GM23338 (cell line): ENCODE data around the gene PCSK2. TPM values are rescaled to one million over a fixed set of nuclear protein-coding genes. Genes with fewer than 3 reads are reported as not detected.

ENCODE experiments used
- ATAC-seq: fragments of 200-7000 bp; cut with Tn5 transposase; 3 replicates; pipeline ENCODE4 v1.9.1; 2020
- DNase-seq: peaks from one replicate; pipeline ENCODE4 v3.0.0-alpha.2; 2015; ENCODE audit warnings: low spot score
- H2AFZ ChIP-seq: fragments of 200-600 bp; sonication (generic); 2 replicates; pipeline ENCODE4 v1.8.0; 2016; ENCODE audit warnings: antibody characterized with exemption, mild to moderate bottlenecking, moderate library complexity
- H3F3A ChIP-seq: fragments of 200-600 bp; sonication (generic); replicated peaks from 2 replicates; pipeline ENCODE4 v1.8.0; 2017; ENCODE audit warnings: antibody characterized with exemption, mixed run types, low read depth
- H3K27ac ChIP-seq: fragments of 200-600 bp; sonication (generic); 2 replicates; pipeline ENCODE4 v1.6.1; 2016; ENCODE audit warnings: low read depth
- H3K27me3 ChIP-seq: fragments of 200-600 bp; sonication (generic); 2 replicates; pipeline ENCODE4 v1.8.0; 2016; ENCODE audit warnings: mild to moderate bottlenecking, mixed run types, moderate library complexity; ENCODE audit not compliant: insufficient read depth
- H3K36me3 ChIP-seq: fragments of 200-600 bp; sonication (generic); 2 replicates; pipeline ENCODE4 v1.8.0; 2016; ENCODE audit warnings: mild to moderate bottlenecking; ENCODE audit not compliant: insufficient read depth
- H3K4me1 ChIP-seq: fragments of 200-600 bp; sonication (generic); 2 replicates; pipeline ENCODE4 v1.8.0; 2016; ENCODE audit warnings: mild to moderate bottlenecking, moderate library complexity; ENCODE audit not compliant: insufficient read depth
- H3K4me2 ChIP-seq: fragments of 200-600 bp; sonication (generic); 2 replicates; pipeline ENCODE4 v1.7.1; 2017; ENCODE audit warnings: mixed run types
- H3K4me3 ChIP-seq: fragments of 200-600 bp; sonication (generic); 2 replicates; pipeline ENCODE4 v1.6.1; 2016; ENCODE audit warnings: mixed run types
- H3K79me2 ChIP-seq: fragments of 200-600 bp; sonication (generic); replicated peaks from 2 replicates; pipeline ENCODE4 v1.8.0; 2017; ENCODE audit warnings: mild to moderate bottlenecking; ENCODE audit not compliant: insufficient read depth
- H3K9me2 ChIP-seq: fragments of 200-600 bp; sonication (generic); 2 replicates; pipeline ENCODE4 v1.8.0; 2017; ENCODE audit not compliant: insufficient read depth
- H4K20me1 ChIP-seq: fragments of 200-600 bp; sonication (generic); replicated peaks from 2 replicates; pipeline ENCODE4 v1.8.0; 2017; ENCODE audit warnings: mild to moderate bottlenecking; ENCODE audit not compliant: insufficient read depth
- H3K27ac Mint-ChIP-seq: 2 replicates; pipeline ENCODE4 v1.8.0; 2020; ENCODE audit warnings: inconsistent platforms, mild to moderate bottlenecking, moderate library complexity, mixed read lengths
- H3K27me3 Mint-ChIP-seq: 3 replicates; pipeline ENCODE4 v1.8.0; 2022; ENCODE audit warnings: low read depth, mild to moderate bottlenecking, moderate library complexity, mixed read lengths, inconsistent platforms; ENCODE audit not compliant: insufficient read depth, poor library complexity
- H3K36me3 Mint-ChIP-seq: 3 replicates; pipeline ENCODE4 v1.8.0; 2021; ENCODE audit warnings: low read depth, mild to moderate bottlenecking, inconsistent platforms, moderate library complexity, mixed read lengths
- H3K4me1 Mint-ChIP-seq: 3 replicates; pipeline ENCODE4 v1.8.0; 2020; ENCODE audit warnings: mild to moderate bottlenecking, inconsistent platforms, mixed read lengths
- H3K4me3 Mint-ChIP-seq: 3 replicates; pipeline ENCODE4 v1.8.0; 2021; ENCODE audit warnings: moderate library complexity, mild to moderate bottlenecking, inconsistent platforms, mixed read lengths
- H3K9me3 Mint-ChIP-seq: 3 replicates; pipeline ENCODE4 v1.8.0; 2020; ENCODE audit warnings: moderate library complexity, mild to moderate bottlenecking, inconsistent platforms, mixed read lengths
- CREB1 ChIP-seq: fragments of 250-450 bp; sonication (Bioruptor Pico); IDR thresholded peaks from 2 replicates; pipeline ENCODE4 v1.5.0; 2020; ENCODE audit warnings: low read depth, mild to moderate bottlenecking, moderate library complexity
- JUNB ChIP-seq: IDR thresholded peaks from one replicate; pipeline ENCODE4 v1.6.1; 2016; ENCODE audit warnings: antibody characterized with exemption; ENCODE audit not compliant: unreplicated experiment
- NANOG ChIP-seq: IDR thresholded peaks from 2 replicates; pipeline ENCODE4 v1.6.1; 2016; ENCODE audit warnings: antibody characterized with exemption, borderline replicate concordance
- POLR2AphosphoS5 ChIP-seq: IDR thresholded peaks from 2 replicates; pipeline ENCODE4 v1.6.1; 2016; ENCODE audit warnings: antibody characterized with exemption, low read depth
- STAT1 ChIP-seq: IDR thresholded peaks from one replicate; pipeline ENCODE4 v1.6.1; 2016; ENCODE audit warnings: antibody characterized with exemption; ENCODE audit not compliant: unreplicated experiment
- ZNF114 ChIP-seq: fragments of 250-450 bp; sonication (Bioruptor Pico); IDR thresholded peaks from 2 replicates; pipeline ENCODE4 v1.5.0; 2020; ENCODE audit warnings: mild to moderate bottlenecking, moderate library complexity
- ZNF331 ChIP-seq: fragments of 250-450 bp; sonication (Bioruptor Pico); IDR thresholded peaks from 2 replicates; pipeline ENCODE4 v1.5.0; 2020; ENCODE audit warnings: low read depth, mild to moderate bottlenecking, moderate library complexity
- polyA plus RNA-seq: library from polyadenylated mRNA; unstranded; fragments of >200 nt; fragmentation: Nextera tagmentation; extraction: Ambion mirVana; gene quantifications from 2 replicates; pipeline ENCODE4 v1.2.1, GENCODE V29; 2016
- total RNA-seq: library from RNA; depleted of rRNA; stranded (reverse); fragments of >200 nt; shearing (Covaris generic); gene quantifications from 2 replicates; pipeline ENCODE4 v1.2.3, GENCODE V29; 2014
- TF ChIP-seq, protein P1 (sequence below): IDR thresholded peaks from 2 replicates; pipeline ENCODE4 v1.6.1; 2016; ENCODE audit warnings: antibody characterized with exemption
- TF ChIP-seq, protein P2 (sequence below), 2 experiments: fragments of 200-600 bp in 1 of 2; sonication (generic) in 1 of 2; conservative IDR thresholded peaks; 2 replicates each; pipeline versions ENCODE4 v1.5.1 to v1.6.1; 2016 to 2017; ENCODE audit warnings: antibody characterized with exemption in 2 of 2, low read depth in 2 of 2, mild to moderate bottlenecking in 2 of 2, moderate library complexity in 1 of 2
- TF ChIP-seq, protein P3 (sequence below): IDR thresholded peaks from one replicate; pipeline ENCODE4 v1.6.1; 2018; ENCODE audit warnings: antibody characterized with exemption; ENCODE audit not compliant: unreplicated experiment
- TF ChIP-seq, protein P4 (sequence below): fragments of 250-450 bp; sonication (Bioruptor Pico); IDR thresholded peaks from 2 replicates; pipeline ENCODE4 v1.5.0; 2020; ENCODE audit warnings: mild to moderate bottlenecking, moderate library complexity

The PCSK2 gene
- total and polyA plus RNA-seq, 2 experiments from 2014 or later, result 0.37 to 1.1 TPM

DNA sequence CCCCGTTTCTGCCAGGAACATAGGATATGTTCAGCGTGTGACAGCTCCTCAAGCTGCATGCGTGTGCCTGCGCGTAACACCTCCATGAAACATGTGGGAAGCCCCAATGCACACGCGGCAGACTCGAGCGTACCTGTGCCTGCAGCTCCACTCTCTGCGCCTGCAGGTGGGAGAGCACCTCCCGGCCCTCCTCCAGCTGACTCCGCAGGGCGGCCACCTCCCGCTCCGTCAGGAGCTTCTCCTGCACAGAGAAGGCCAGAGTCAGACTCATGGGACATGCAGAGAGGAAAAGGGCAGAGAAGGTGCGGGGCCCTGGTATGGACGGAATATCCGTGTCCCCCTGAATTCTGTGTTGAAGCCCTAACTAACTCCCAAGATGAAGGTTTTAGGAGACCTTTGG lies 281.9 kb downstream of the PCSK2 start (continued):
- TF ChIP-seq, protein P1, sequence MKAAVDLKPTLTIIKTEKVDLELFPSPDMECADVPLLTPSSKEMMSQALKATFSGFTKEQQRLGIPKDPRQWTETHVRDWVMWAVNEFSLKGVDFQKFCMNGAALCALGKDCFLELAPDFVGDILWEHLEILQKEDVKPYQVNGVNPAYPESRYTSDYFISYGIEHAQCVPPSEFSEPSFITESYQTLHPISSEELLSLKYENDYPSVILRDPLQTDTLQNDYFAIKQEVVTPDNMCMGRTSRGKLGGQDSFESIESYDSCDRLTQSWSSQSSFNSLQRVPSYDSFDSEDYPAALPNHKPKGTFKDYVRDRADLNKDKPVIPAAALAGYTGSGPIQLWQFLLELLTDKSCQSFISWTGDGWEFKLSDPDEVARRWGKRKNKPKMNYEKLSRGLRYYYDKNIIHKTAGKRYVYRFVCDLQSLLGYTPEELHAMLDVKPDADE, result no peak
- TF ChIP-seq CREB1 (CRISPR knock-in tag), result no peak

DNA sequence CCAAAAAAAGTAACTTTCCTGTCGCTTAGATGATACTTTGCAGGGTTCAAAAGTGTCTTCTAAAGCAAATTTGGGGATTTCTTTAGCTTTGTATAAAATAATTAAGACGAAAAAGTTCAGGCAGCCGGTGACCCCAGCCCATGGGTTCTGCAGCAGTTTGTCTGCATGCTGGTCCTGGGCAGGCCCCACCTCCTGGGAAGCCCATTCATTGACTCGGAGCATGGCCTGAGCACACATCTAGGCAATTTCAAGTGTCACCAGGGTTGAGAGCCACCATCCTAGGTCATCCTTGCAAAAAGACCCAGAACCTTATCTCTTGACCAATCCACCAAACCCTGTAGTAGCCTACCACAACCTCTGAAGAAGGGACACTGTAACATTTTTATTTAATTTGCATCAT lies 283.7 kb downstream of the PCSK2 start:
- H3K27ac Mint-ChIP-seq, result no peak overlapping the region
- no peaks in the 10 kb centered on the region for H3K36me3 Mint-ChIP-seq
- Histone ChIP-seq H3K27me3 (0 out of 2 replicates have a peak, but pooled peaks cover 4% of the 10 kb centered on the region), H3K4me3 (no peak overlapping the region), H3K9me2 (no peaks in the 10 kb centered on the region), H4K20me1 (no peaks in the 10 kb centered on the region), H3K27ac (no peak overlapping the region), H3F3A (no peaks in the 10 kb centered on the region), H3K36me3 (no peaks in the 10 kb centered on the region), H3K4me2 (no peak overlapping the region), H3K4me1 (no peaks in the 10 kb centered on the region), H3K79me2 (no peaks in the 10 kb centered on the region), H2AFZ (no peak overlapping the region)
- peaks cover 9% of the 10 kb centered on the region for H3K27me3 Mint-ChIP-seq
- ATAC-seq, result no peak
- no peak for DNase-seq
- H3K4me3 Mint-ChIP-seq, result no peak overlapping the region
- peaks cover 2% of the 10 kb centered on the region; the same call in 2 of the 3 replicates for H3K4me1 Mint-ChIP-seq
- H3K9me3 Mint-ChIP-seq, result no peaks in the 10 kb centered on the region
- TF ChIP-seq, protein P2, sequence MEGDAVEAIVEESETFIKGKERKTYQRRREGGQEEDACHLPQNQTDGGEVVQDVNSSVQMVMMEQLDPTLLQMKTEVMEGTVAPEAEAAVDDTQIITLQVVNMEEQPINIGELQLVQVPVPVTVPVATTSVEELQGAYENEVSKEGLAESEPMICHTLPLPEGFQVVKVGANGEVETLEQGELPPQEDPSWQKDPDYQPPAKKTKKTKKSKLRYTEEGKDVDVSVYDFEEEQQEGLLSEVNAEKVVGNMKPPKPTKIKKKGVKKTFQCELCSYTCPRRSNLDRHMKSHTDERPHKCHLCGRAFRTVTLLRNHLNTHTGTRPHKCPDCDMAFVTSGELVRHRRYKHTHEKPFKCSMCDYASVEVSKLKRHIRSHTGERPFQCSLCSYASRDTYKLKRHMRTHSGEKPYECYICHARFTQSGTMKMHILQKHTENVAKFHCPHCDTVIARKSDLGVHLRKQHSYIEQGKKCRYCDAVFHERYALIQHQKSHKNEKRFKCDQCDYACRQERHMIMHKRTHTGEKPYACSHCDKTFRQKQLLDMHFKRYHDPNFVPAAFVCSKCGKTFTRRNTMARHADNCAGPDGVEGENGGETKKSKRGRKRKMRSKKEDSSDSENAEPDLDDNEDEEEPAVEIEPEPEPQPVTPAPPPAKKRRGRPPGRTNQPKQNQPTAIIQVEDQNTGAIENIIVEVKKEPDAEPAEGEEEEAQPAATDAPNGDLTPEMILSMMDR (conservative IDR thresholded peaks at IDR 0.05; ENCODE audit: low read depth in 2 of 2), result no peak
- TF ChIP-seq POLR2AphosphoS5, result no peak
- TF ChIP-seq, protein P3, sequence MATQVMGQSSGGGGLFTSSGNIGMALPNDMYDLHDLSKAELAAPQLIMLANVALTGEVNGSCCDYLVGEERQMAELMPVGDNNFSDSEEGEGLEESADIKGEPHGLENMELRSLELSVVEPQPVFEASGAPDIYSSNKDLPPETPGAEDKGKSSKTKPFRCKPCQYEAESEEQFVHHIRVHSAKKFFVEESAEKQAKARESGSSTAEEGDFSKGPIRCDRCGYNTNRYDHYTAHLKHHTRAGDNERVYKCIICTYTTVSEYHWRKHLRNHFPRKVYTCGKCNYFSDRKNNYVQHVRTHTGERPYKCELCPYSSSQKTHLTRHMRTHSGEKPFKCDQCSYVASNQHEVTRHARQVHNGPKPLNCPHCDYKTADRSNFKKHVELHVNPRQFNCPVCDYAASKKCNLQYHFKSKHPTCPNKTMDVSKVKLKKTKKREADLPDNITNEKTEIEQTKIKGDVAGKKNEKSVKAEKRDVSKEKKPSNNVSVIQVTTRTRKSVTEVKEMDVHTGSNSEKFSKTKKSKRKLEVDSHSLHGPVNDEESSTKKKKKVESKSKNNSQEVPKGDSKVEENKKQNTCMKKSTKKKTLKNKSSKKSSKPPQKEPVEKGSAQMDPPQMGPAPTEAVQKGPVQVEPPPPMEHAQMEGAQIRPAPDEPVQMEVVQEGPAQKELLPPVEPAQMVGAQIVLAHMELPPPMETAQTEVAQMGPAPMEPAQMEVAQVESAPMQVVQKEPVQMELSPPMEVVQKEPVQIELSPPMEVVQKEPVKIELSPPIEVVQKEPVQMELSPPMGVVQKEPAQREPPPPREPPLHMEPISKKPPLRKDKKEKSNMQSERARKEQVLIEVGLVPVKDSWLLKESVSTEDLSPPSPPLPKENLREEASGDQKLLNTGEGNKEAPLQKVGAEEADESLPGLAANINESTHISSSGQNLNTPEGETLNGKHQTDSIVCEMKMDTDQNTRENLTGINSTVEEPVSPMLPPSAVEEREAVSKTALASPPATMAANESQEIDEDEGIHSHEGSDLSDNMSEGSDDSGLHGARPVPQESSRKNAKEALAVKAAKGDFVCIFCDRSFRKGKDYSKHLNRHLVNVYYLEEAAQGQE, result no peak
- TF ChIP-seq ZNF114 (CRISPR knock-in tag), result no peak
- TF ChIP-seq JUNB, result no peak
- no peak for TF ChIP-seq NANOG
- no peak for TF ChIP-seq STAT1
- no peak for TF ChIP-seq ZNF331 (CRISPR knock-in tag)
- TF ChIP-seq, protein P4, sequence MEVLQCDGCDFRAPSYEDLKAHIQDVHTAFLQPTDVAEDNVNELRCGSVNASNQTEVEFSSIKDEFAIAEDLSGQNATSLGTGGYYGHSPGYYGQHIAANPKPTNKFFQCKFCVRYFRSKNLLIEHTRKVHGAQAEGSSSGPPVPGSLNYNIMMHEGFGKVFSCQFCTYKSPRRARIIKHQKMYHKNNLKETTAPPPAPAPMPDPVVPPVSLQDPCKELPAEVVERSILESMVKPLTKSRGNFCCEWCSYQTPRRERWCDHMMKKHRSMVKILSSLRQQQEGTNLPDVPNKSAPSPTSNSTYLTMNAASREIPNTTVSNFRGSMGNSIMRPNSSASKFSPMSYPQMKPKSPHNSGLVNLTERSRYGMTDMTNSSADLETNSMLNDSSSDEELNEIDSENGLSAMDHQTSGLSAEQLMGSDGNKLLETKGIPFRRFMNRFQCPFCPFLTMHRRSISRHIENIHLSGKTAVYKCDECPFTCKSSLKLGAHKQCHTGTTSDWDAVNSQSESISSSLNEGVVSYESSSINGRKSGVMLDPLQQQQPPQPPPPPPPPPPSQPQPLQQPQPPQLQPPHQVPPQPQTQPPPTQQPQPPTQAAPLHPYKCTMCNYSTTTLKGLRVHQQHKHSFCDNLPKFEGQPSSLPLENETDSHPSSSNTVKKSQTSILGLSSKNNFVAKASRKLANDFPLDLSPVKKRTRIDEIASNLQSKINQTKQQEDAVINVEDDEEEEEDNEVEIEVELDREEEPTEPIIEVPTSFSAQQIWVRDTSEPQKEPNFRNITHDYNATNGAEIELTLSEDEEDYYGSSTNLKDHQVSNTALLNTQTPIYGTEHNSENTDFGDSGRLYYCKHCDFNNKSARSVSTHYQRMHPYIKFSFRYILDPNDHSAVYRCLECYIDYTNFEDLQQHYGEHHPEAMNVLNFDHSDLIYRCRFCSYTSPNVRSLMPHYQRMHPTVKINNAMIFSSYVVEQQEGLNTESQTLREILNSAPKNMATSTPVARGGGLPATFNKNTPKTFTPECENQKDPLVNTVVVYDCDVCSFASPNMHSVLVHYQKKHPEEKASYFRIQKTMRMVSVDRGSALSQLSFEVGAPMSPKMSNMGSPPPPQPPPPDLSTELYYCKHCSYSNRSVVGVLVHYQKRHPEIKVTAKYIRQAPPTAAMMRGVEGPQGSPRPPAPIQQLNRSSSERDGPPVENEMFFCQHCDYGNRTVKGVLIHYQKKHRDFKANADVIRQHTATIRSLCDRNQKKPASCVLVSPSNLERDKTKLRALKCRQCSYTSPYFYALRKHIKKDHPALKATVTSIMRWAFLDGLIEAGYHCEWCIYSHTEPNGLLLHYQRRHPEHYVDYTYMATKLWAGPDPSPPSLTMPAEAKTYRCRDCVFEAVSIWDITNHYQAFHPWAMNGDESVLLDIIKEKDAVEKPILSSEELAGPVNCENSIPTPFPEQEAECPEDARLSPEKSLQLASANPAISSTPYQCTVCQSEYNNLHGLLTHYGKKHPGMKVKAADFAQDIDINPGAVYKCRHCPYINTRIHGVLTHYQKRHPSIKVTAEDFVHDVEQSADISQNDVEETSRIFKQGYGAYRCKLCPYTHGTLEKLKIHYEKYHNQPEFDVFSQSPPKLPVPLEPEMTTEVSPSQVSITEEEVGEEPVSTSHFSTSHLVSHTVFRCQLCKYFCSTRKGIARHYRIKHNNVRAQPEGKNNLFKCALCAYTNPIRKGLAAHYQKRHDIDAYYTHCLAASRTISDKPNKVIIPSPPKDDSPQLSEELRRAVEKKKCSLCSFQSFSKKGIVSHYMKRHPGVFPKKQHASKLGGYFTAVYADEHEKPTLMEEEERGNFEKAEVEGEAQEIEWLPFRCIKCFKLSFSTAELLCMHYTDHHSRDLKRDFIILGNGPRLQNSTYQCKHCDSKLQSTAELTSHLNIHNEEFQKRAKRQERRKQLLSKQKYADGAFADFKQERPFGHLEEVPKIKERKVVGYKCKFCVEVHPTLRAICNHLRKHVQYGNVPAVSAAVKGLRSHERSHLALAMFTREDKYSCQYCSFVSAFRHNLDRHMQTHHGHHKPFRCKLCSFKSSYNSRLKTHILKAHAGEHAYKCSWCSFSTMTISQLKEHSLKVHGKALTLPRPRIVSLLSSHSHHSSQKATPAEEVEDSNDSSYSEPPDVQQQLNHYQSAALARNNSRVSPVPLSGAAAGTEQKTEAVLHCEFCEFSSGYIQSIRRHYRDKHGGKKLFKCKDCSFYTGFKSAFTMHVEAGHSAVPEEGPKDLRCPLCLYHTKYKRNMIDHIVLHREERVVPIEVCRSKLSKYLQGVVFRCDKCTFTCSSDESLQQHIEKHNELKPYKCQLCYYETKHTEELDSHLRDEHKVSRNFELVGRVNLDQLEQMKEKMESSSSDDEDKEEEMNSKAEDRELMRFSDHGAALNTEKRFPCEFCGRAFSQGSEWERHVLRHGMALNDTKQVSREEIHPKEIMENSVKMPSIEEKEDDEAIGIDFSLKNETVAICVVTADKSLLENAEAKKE (CRISPR knock-in tag), result no peak
- no peak for TF ChIP-seq CREB1 (CRISPR knock-in tag)
